ENCODE results near the gene TMEM53. TPM values are rescaled to one million over a fixed set of nuclear protein-coding genes. Genes with fewer than 3 reads are reported as not detected.

TMEM53 gene
- total and polyA plus RNA-seq, 2 of the 8 experiments (the other 6 are each of a cell fraction or from before 2014, with no cell fraction given) = 6.7 to 27.9 TPM

DNA sequence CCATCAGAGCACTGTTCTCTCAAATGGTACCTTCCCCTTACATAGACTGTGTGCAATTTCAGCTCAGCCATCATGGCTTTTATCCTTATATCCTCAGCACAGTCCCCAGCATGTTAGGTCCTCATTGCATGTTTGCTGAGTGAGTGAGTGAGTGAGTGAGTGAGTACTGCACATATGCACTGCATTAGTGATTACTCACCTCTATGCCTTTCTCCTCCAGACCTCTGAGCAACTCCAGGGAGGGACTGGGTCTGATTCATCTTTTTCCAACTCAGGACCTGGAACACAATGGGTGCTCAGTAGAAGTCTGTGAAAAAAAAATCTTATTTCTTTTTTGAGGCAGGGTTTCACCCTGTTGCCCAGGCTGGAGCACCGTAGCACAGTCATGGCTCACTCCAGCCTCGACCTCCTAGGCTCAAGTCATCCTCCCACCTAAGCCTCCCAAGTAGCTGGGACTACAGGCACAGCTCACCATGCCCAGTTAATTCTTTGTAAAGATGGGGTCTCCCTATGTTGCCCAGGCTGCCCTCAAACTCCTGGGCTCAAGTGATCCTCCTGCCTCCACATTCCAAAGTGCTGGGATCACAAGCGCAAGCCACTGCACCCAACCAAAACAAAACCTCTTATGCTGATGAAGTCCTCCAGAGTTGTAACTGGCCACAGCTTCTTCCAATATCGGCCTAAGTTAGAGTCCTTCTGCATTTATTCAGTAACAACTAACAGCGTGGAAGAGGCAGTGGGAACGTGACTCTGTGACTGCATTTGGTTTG is 33.0 kb upstream of the TMEM53 start:
- no peak overlapping the region for H2BK120ac ChIP-seq (replicated peaks; ENCODE audit: low read depth, low read length)
- CTCF ChIA-PET (ENCODE audit: partially characterized antibody) = interaction anchor here (0.8 to 2.8 kb wide), 14 partner anchors 8 to 65 kb away, joined by 3 to 15 read pairs (median 5); no protein-coding TSS in a partner anchor
- no peaks in the 10 kb centered on the region; a peak in 1 of 4 replicates for H3K9me3 ChIP-seq (ENCODE audit: insufficient read depth in 2 of 2, low read depth in 1 of 2, low read length in 1 of 2)
- no peak overlapping the region for H2BK12ac ChIP-seq (ENCODE audit: low read depth, low read length)
- no peak overlapping the region for H3K4ac ChIP-seq (replicated peaks; ENCODE audit: insufficient read length, low read depth, low read length)
- DNase-seq (ENCODE audit: low read depth in 1 of 2, low spot score in 2 of 2) (no peak), FAIRE-seq (no peak)
- no peak overlapping the region for H2BK5ac ChIP-seq (ENCODE audit: low read depth, low read length)
- H2BK20ac ChIP-seq (ENCODE audit: low read length) = no peak overlapping the region
- no peak overlapping the region for H3K4me2 ChIP-seq (ENCODE audit: insufficient read depth in 1 of 2, low read depth in 2 of 2, low read length in 2 of 2)
- H3K27ac ChIP-seq (ENCODE audit: low read depth, low read length) = no peak overlapping the region
- H3K79me1 ChIP-seq (ENCODE audit: low read depth, low read length) = no peaks in the 10 kb centered on the region
- no peak overlapping the region for H2AFZ ChIP-seq (ENCODE audit: low read length)
- H3K4me3 ChIP-seq (ENCODE audit: extremely low read depth in 1 of 4, insufficient read depth in 2 of 4, low read depth in 3 of 4, low read length in 4 of 4) = no peak overlapping the region
- H3K14ac ChIP-seq (ENCODE audit: insufficient read length) = no peak overlapping the region
- POLR2A ChIA-PET (ENCODE audit: partially characterized antibody) = interaction anchor here (0.5 to 2.2 kb wide), 4 partner anchors 11 to 69 kb away, joined by 3 to 23 read pairs (median 4); partner anchors contain the start of gene RNU5D-1
- no peaks in the 10 kb centered on the region for H3K79me2 ChIP-seq (ENCODE audit: control insufficient read depth in 1 of 2, insufficient read depth in 2 of 2, low read length in 2 of 2)
- H3K9ac ChIP-seq (replicated peaks in 1 of 4; ENCODE audit: extremely low read depth in 1 of 4, low read depth in 3 of 4, low read length in 3 of 4) = no peak overlapping the region
- no peak overlapping the region for H3K18ac ChIP-seq (ENCODE audit: extremely low read depth, low read length)
- H3K27me3 ChIP-seq (replicated peaks in 1 of 4; ENCODE audit: control insufficient read depth in 3 of 4, extremely low read depth in 1 of 4, insufficient read depth in 3 of 4, low read length in 3 of 4) = peaks cover 0 to 4% (median 0%) of the 10 kb centered on the region in 4 experiments; a peak in 1 of 7 replicates
- TF ChIP-seq PHF8 (conservative IDR thresholded peaks at IDR 0.05; ENCODE audit: low read depth, low read length) = no peak
- no peak for TF ChIP-seq NRF1 (IDR thresholded peaks at IDR 0.05; ENCODE audit: low read depth, low read length)
- TF ChIP-seq SP4 (IDR thresholded peaks at IDR 0.05; ENCODE audit: low read length) = no peak
- TF ChIP-seq ZNF274 (IDR thresholded peaks at IDR 0.05; ENCODE audit: borderline replicate concordance, extremely low read depth, low read length) = no peak
- TF ChIP-seq JUND (IDR thresholded peaks at IDR 0.05; ENCODE audit: low read length) = no peak
- no peaks in the 10 kb centered on the region for H3K36me3 ChIP-seq (ENCODE audit: control insufficient read depth in 2 of 4, insufficient read depth in 4 of 4, low read length in 3 of 4)
- H2BK15ac ChIP-seq (ENCODE audit: low read length) = no peak overlapping the region
- 94% methylated on average over 6 of the region's 6 CpGs; no CpG with 5 or more reads in 1 of the 2 experiments for WGBS, 2 experiments (ENCODE audit: extremely low coverage in 1 of 2, insufficient coverage in 1 of 2, insufficient read length in 1 of 2, insufficient replicate concordance in 2 of 2, low coverage in 1 of 2, low lambda C conversion rate in 2 of 2, missing lambda C conversion rate in 1 of 2)
- no peak overlapping the region for H3K23ac ChIP-seq (ENCODE audit: insufficient read length)
- no peak overlapping the region for H4K8ac ChIP-seq (ENCODE audit: extremely low read depth, insufficient read depth, low read length)
- no peak overlapping the region for H4K5ac ChIP-seq (ENCODE audit: insufficient read length, low read depth, low read length)
- H4K20me1 ChIP-seq (replicated peaks in 1 of 2; ENCODE audit: control insufficient read depth in 1 of 2, insufficient read depth in 2 of 2, low read length in 2 of 2) = no peaks in the 10 kb centered on the region
- H4K91ac ChIP-seq (replicated peaks; ENCODE audit: insufficient read length, low read length) = no peak overlapping the region
- no peak overlapping the region for H3K56ac ChIP-seq (replicated peaks; ENCODE audit: insufficient read length, low read depth, low read length)
- no peaks in the 10 kb centered on the region; the same call in 1 of the 2 replicates for H3K23me2 ChIP-seq (ENCODE audit: low read depth, low read length)
- H3K4me1 ChIP-seq (replicated peaks in 1 of 4; ENCODE audit: control insufficient read depth in 3 of 4, insufficient read depth in 4 of 4, low read length in 3 of 4) = peaks cover 0 to 5% (median 1%) of the 10 kb centered on the region in 4 experiments; a peak in 3 of 7 replicates
- H2AK5ac ChIP-seq (ENCODE audit: low read depth, low read length) = peak overlapping the region; percentile 78

Measured in H1 (cell line).